Skin epidermis (tissue), 12 donors: ENCODE results near the gene LAMA4.

Experiments used
- H3K27ac ChIP-seq, 21 experiments: fragments of 200-600 bp; sonication (generic) in 11 of 21; one replicate each; pipeline ENCODE4 v1.5.0; 2020; ENCODE audit warnings: mild to moderate bottlenecking in 3 of 21, inconsistent platforms in 2 of 21, moderate library complexity in 2 of 21
- H3K4me3 ChIP-seq, 7 experiments: fragments of 200-600 bp; sonication (generic) in 2 of 7; one replicate each; pipeline ENCODE4 v1.5.0; 2020; ENCODE audit warnings: inconsistent platforms in 2 of 7, mild to moderate bottlenecking in 2 of 7, moderate library complexity in 1 of 7

LAMA4 gene

DNA sequence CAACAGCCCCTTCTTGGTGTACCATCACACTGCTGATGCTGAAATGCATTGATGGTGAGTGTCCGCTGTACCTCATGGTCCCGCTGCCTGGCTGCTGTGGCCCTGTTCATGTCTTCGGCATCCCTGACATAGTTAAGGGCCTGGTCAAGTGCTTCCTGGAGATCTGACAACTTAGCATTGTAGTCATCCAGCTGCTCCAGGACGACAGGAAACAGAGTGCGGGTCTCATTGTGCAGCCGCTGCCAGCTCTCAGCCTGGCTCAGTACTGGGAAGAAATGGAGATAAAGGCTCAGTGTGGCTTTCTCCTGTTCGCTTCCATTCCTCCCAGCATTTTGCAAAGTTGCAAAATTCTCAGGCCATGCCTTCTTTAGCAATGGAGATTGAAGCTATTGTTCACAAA is 81.8 kb downstream of the LAMA4 start:
- no peak overlapping the region for H3K27ac ChIP-seq
- H3K4me3 ChIP-seq = no peak overlapping the region

DNA sequence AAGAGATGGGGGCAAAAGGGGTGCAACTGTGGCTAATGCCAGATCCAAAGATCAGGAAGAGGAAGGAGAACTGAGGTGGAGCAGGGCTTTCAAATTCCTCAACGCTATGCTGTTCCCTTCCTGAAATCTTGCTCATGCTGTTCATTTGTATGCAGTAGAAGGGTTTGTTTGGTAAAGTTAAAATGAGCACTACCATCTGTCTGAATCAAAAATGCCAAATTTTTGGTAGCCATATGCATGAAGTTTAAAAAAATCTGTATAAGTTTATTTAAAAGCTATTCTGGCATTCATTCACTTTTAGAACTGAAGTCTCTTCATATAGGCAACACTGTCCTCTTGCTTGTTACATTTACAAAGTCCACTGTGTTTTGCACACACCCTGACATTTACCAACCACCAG is 84.8 kb downstream of the LAMA4 start:
- H3K4me3 ChIP-seq = no peak overlapping the region
- H3K27ac ChIP-seq = no peak overlapping the region

DNA sequence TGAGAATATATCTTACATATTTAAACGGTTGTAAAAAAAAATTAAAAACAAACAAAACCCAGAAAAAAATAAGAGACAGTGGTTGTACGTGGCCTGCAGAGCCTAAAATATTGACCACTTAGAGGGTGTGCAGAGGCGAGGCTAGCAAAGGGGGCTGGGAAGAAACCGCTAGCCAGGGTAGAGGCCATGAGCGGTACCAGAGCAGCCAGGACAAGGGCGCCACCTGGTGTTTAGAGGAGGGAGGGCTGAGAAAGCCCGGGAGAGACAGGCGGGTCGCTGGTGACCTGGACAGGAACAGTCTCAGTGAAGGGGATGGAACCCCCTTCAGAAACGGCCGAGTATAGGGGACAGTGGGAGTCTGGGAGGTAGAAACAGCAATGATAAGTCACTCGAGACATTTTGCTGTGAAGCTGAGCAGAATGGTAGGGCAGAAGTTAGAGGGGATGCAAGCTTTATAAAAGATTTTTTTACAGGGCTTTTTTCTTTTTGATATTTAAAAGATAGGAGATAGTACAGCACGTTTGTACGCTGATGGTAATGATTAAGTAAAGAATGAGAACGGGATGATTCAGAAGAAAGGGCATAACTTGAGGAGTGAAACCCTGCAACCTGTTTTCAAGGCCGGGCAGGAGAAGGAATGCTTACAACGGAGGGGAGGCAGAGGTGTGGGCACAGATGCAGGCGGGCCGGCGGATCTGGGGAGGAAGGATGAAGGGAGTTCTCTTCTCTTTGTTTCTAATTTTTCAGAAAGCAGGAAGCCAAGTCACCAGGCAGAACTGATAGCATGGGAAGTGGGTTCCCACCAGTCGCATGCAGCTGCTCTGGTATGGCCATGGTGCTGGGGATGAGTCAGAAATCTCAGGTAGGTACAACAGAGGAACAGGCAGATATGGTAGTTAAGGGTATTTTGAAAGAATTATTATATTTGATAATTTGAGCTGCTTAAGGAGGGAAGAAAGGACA is 90.8 kb downstream of the LAMA4 start:
- Histone ChIP-seq H3K27ac (no peak overlapping the region), H3K4me3 (no peak overlapping the region)

DNA sequence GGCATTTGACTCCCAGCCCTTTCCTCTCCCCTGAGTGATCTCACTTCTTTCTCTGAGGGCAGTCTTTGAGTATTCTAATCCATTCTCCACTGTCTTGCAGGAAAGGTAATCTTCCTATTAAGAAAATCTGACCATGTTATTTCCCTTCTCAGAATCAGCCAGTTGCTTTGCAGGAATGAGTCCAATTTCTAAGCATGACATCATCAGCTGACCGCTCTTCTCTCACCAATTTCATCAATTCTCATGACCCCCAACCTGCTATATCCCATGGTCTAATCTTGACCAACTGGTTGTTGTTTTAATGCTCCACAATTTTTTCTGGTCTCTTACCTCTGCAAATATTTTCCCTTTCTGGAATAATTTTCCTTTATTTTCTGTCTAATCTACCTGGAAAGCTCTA is 93.6 kb downstream of the LAMA4 start:
- no peak overlapping the region for H3K27ac ChIP-seq
- H3K4me3 ChIP-seq = no peak overlapping the region

DNA sequence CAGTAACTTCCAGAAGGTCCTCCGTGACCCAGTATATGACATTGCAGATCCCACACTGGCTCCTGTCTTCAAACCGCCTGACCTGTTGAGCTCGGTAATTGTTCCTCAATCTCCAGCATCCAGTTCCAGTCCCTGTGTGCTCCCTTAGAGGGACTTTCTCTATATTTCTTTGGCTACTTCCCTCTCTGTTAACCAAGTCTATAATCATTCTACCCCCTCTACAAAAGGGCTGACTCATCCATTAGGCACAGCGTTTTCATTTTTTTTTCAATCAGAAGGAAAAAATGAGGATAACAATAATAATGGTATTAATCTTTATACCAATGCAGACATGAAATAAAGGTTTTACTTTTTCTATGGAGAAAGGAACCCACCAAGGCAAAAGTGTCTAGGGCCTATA is 97.7 kb downstream of the LAMA4 start:
- Histone ChIP-seq H3K27ac (peak overlapping the region in 1 of 21 experiments; percentile 35), H3K4me3 (no peak overlapping the region)

DNA sequence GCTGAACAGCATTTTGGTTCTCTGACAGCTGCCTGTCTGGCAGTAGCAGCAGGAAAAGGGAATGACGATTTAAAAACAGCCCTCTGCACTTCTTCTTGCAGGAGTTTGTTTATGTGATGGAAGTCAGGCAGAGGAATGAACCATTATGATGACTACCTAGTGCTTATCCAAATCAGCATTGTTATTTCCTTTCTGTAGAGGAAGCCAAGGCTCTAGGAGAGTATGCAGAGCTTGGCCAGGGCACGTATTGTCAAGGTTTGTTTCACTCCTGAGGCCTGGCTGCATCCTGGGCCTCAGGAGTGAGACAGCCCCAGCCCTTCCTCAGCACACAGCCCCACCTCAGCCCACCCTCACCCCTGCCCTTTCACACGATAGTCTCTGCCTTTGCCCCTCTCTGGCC is 98.5 kb downstream of the LAMA4 start:
- H3K4me3 ChIP-seq = no peak overlapping the region
- H3K27ac ChIP-seq = peak overlapping the region in 3 of 21 experiments; percentile 4 to 42 (median 35)

DNA sequence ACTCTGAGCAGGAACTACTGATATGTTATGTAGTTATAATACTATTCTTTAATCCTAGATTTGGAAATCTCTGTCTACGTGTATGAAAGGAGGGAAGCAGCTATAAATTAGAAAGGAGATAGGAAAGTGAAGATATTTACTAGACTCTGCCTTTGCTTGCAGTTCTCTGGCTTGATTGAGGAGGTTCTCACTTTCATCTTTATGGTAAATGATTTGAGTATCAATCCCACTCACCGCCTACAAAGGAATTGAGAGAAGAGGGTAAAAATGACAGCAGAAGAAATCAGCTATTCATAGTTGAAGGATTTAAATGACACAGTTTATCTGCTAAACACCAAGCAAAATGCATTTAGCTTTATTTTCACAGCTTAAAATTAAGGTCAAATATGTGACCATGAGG is 99.7 kb downstream of the LAMA4 start:
- Histone ChIP-seq H3K4me3 (no peak overlapping the region), H3K27ac (peak overlapping the region in 4 of 21 experiments; percentile 26 to 52 (median 48))

DNA sequence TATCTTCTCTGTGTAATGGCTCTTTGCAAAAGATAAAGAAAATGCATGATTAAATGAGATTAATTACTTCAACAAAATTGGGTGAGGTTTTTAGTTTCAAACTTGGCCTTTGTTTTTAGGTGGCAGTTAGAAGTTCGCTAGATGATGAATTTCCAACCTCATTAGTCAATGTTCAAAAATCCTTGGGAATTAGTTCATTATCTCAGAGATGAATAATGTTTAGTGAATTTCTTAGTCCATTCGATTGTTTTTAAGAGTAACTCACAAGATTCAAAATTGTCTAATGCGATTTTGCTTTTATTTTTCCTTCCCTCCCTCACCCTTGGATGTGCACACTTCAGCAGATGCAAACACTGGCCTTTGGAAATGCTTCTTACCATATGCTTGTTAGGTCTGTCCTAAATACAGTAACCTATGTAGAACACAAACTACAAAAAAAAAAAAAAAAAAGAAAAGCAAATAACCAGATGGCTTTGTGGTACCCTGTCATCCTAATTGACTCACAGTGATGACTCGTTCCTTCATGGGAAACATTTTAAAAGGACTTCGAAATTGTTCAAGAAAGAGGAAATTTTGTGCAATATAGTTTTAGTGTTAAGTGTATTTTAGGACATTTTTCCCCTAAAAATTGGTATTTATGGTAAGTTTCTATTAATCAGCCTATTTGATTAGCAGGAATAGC is 100.3 kb downstream of the LAMA4 start:
- no peak overlapping the region for H3K4me3 ChIP-seq
- peak overlapping the region in 2 of 21 experiments; percentile 52 for H3K27ac ChIP-seq

DNA sequence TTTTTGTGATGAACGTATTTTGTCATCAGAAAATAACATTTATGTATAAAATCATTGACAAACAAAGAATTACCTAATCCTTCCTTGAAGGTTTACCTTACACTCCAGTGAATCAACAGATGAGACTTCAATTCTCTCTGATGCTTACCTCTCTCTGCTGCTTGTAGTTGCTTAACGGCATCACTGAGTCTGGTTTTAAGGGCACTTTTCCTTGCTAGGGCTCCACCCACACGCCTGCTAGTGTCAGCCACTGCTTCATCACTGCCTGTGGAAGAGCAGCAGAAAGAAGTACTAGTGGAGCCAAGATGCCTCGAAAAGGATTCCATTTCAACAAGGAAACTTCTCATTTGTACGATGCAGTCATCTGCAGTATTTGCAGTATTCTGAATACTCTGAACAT is 104.0 kb downstream of the LAMA4 start:
- Histone ChIP-seq H3K27ac (peak overlapping the region in 7 of 21 experiments; percentile 4 to 62 (median 41)), H3K4me3 (no peak overlapping the region)

DNA sequence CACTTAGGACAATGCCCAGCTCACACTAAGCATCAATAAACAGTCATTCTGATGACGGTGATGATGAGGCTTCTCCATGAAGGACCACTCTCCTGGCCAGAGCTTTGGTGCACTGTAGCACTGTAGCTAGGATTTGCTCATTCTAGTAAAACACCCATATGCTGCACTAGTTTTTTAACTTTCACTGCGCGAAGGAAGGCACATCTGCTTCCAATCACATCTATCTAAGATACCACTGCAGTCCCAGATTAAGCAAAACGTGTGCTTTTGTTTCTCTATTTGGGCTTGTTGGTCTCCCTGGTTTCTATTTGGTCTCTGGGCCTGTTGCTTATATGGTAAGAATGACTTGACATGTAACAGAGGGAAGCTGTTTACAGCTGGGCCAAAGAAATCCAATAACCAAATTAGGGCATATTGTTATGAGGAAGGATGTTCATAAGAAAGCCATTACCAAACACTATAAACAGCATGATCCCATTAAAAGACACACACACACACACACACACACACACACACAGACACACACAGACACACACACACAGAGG is 104.6 kb downstream of the LAMA4 start:
- Histone ChIP-seq H3K27ac (peak overlapping the region in 6 of 21 experiments; percentile 14 to 54 (median 32)), H3K4me3 (no peak overlapping the region)

DNA sequence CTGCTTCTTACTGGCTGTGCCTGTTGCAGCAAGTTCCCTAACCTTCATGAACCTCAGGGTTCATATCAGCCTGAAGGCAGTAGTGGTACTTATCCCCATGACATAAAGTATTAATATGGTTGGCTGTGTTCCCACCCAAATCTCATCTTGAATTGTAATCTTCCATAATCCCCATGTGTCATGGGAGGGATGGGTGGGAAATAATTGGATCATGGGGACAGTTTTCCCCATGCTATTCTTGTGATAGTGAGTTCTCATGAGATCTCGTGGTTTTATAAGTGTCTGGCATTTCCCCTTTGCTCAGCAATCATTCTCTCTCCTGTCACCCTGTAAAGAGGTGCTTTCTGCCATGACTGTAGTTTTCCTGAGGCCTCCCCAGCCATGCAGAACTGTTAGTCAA is 105.1 kb downstream of the LAMA4 start:
- Histone ChIP-seq H3K4me3 (no peak overlapping the region), H3K27ac (peak overlapping the region in 6 of 21 experiments; percentile 14 to 54 (median 32))

DNA sequence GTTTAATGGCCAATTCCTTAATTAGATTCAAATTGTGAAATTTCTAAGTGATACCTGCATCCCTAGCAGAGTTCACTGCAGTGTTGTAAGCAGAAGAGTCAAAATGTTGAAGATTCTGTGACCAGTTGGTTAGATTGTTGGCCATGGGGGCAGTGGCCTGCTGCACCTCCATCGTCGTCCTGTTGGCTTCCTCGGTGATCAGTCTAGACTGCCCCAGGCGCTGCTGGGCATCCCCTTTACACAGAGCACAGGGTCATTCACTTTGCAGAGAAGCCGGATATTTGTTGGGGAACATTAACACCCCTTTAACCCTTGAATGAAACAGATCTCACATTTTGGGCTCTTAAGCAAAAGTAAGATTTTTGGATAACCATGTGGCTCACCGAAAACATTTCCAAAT is 106.3 kb downstream of the LAMA4 start:
- Histone ChIP-seq H3K27ac (no peak overlapping the region), H3K4me3 (no peak overlapping the region)

DNA sequence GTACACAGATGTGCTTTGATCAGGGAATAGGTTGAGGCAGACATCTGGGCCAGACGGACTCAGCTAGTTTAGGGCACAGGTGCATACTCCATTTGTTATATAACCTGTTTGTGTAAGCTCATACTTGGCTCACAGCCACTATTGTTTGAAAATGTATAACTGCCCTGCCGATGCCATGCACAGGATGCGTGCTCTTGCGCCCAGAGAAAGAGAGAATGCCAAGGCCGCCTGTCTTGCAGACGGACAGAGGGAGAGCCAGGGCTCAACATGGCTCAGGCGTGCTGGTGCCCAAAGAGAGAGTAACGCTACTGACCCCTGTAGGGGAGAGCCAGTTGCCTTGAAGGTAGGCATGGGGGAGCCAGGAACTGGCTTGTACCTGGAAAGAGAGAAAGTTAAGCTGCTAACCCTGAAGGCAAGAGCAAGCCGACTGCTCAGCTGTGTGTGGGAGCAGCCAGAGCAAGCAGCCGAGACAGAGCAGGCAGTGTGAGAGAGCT is 109.2 kb downstream of the LAMA4 start:
- Histone ChIP-seq H3K27ac (peak overlapping the region in 1 of 21 experiments; percentile 22), H3K4me3 (no peak overlapping the region)

DNA sequence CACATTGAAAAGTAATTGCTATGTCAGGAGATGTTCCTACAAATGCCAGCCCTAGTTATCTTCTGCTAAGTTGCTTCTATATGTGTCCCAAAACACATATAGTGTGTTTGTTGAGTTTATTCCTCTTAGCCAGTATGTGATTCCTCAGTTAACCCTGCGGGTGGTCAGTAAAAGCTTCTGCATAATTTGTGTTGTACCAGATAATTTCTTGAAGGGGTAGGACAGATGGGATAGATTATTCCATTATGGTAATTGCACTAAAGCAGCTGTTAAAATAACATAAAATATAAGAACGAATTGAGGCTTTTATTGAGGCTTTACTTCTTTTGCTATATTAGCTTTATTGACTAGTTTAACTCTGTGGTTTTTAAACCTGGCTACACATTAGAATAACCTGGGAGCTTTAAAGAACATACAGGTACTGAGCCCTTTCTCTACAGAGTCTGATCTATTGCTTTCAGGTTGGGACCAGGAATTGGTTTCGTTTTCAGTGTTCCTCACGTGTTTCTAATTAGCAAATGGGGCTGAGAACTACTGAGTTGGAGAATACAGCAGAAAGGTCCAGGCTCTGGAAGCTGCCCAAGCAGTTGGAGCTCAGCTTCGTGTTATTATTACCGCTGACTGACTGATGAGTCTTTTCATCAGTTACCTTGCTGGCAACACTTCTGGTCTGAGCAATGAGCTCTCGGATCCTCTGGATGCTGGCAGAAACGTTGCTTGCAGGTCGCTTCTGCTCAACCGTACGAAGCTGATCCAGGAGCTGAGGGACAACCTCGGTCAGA is 110.0 kb downstream of the LAMA4 start:
- peak overlapping the region in 2 of 21 experiments; percentile 8 to 9 for H3K27ac ChIP-seq

DNA sequence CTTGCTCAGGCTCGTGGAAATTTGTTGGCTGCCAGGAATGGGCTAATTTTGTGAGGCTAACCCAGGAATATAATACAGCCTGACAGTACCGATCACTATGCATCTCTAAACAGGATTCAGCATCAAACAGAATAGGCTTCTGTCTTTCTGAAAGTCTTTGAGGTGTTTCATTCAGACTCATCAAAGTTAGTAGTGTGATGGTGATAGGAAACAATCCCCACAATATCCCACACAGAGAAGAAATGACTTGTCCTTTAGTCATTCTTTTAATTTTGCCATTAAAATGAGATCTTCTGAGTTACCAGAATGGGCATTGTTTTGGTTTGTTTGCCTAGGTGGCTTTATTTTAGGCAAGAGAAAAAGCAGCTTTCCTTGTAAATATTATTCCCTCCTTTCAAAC is 112.7 kb downstream of the LAMA4 start:
- no peak overlapping the region for H3K4me3 ChIP-seq
- no peak overlapping the region for H3K27ac ChIP-seq

More for the DNA sequence above, 110.0 kb downstream of the LAMA4 start:
- H3K4me3 ChIP-seq = no peak overlapping the region

DNA sequence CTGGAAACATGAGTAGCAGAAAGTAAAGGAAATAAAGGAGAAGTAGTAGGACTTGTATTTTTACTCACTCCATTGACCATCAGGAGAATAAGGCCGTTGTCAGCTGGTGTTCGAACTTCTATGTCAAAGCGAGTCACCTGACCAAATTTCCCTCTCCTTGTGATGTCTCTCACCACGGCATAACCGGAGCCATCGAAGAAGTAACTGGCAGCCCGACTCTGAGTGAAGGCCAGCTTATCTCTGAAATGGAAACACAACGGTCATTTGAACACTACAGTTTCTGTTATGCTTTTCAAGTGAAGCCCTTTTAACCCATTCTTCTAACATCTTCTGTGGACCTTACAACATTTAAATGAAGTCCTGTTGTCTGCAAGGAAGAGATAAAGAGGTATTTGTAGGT is 115.3 kb downstream of the LAMA4 start:
- no peak overlapping the region for H3K4me3 ChIP-seq
- H3K27ac ChIP-seq = no peak overlapping the region

DNA sequence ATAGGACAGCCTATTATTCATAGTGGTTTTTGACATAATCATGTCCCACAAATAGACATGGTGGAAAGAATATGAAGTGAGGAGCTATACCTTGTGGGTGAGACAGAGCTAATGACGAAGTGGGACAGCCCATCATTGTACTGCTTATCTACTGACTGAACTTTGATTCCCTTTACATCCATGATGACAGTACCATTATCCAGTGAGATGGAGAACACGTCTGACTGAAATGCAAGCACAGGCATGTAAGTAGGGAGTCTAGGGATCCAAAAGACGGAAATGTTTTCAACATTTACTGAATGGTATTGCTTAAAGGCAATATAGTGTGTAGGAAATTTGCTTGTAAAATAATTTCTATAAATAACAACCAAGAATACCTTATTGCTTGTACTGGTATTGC is 123.5 kb downstream of the LAMA4 start:
- H3K4me3 ChIP-seq = no peak overlapping the region
- no peak overlapping the region for H3K27ac ChIP-seq

DNA sequence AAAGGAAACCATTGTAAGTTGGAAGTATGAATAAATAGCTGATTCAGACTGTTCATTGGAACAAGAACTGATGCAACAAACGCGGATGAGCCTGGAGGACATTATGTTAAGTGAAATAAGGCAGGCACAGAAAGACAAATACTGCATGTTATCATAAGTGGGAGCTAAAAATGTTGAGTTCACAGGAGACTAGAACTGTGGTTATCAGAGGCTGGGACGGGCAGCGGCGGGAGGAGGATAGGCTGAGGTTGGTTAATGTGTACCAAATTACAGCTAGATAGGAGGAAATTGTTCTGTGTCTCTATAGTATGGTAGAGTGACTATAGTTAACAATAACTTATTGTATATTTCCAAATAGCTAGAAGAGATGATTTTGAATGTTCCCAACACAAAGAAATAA is 126.2 kb downstream of the LAMA4 start:
- H3K27ac ChIP-seq = no peak overlapping the region

DNA sequence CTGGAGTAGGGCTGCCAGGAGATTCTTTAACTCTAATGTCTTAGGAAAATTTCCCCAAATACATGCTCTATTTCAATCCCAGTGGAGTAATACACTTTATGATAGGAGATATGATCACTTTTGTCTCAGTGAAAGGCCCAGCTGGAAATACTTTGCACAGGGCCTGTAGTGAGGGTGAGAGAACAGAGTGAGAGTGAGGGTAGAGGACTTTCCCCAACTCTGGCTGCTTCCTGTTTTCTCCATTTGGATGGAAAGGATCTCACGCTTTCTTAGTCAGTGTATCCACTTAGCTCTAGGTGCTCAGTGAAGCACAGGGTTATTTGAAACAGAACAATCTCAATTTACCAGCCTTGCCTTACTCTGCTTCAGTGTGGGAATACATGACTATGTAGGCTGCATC is 130.4 kb downstream of the LAMA4 start:
- Histone ChIP-seq H3K27ac (no peak overlapping the region), H3K4me3 (no peak overlapping the region)

More for the DNA sequence above, 126.2 kb downstream of the LAMA4 start:
- no peak overlapping the region for H3K4me3 ChIP-seq

DNA sequence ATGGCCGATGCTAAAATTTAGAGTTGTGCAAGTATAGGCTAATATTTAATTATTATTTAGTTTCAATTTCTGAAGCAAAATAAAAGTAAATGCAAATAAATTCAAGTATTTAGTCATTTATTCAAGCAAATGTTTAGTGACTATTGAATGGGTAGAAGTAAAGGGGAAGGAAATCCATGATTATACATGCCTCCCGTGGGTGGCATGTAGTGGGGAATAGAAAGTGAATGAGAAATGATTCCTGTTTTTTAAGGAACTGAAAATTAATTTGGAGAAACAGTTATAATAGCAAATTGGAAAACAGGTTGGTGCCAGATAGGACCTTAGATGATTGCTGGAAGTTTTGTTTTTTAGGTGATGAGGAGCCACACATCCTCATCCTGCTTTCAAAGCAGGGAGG is 131.6 kb downstream of the LAMA4 start:
- Histone ChIP-seq H3K27ac (no peak overlapping the region), H3K4me3 (no peak overlapping the region)
